GM10248 (cell line): Measurements from ENCODE around the gene RNASE1.
"Not testable (repeated sequence)": the region's sequence is repeated elsewhere in the genome, so short reads cannot be mapped to it uniquely, and the experiment has no call there.

Source experiments
- CTCF ChIA-PET: fragments of 300-600 bp; sonication (Branson Sonifier 250); formaldehyde crosslinking; extraction: SDS; loops from one replicate; lab custom pipeline; 2021; ENCODE audit warnings: antibody characterized with exemption; lab: Yijun Ruan, JAX
- POLR2A ChIA-PET: fragments of 350-650 bp; sonication (Branson Sonifier 250); formaldehyde crosslinking; extraction: SDS; loops from one replicate; lab custom pipeline; 2020; ENCODE audit warnings: antibody characterized with exemption; lab: Yijun Ruan, JAX
- DNase-seq: peaks from one replicate; pipeline ENCODE4 v3.0.0; 2012; ENCODE audit errors: extremely low spot score
- CTCF ChIP-seq: IDR thresholded peaks from 2 replicates; pipeline ENCODE4 v1.5.1; 2012; ENCODE audit warnings: mild to moderate bottlenecking, low read depth; ENCODE audit errors: extremely low read depth, missing control alignments, control extremely low read depth

Gene RNASE1

GRCh38 chr14:20820063-20820904 is 17.6 kb upstream of the RNASE1 start:
- TF ChIP-seq CTCF, result no peak
- CTCF ChIA-PET, result interaction anchor here (0.8 to 1.5 kb wide), 2 partner anchors 56 to 211 kb away, joined by 3 read pairs; no protein-coding TSS in a partner anchor
- POLR2A ChIA-PET, result no interaction called here
- no peak for DNase-seq

GRCh38 chr14:20818861-20819260 is 16.2 kb upstream of the RNASE1 start:
- POLR2A ChIA-PET, result no interaction called here
- CTCF ChIA-PET, result interaction anchor here (1.2 to 1.5 kb wide), 2 partner anchors 10 to 55 kb away, joined by 3 to 4 read pairs; no protein-coding TSS in a partner anchor
- no peak for TF ChIP-seq CTCF
- no peak for DNase-seq

- DNase-seq, CTCF ChIA-PET, POLR2A ChIA-PET: not testable (repeated sequence)
These were observed 13.3 kb upstream of the RNASE1 start for GRCh38 chr14:20815946-20816345.

- no peak for TF ChIP-seq CTCF
- ChIA-PET CTCF (interaction anchor here (0.9 kb wide), 1 partner anchor 45 kb away, joined by 3 read pairs; no protein-coding TSS in a partner anchor), POLR2A (no interaction called here)
- no peak for DNase-seq
These were observed 9.6 kb upstream of the RNASE1 start for GRCh38 chr14:20811986-20812975.

- no peak for TF ChIP-seq CTCF
- ChIA-PET CTCF (interaction anchor here (1.0 to 1.6 kb wide), 4 partner anchors 11 to 113 kb away, joined by 3 to 4 read pairs (median 3); no protein-coding TSS in a partner anchor), POLR2A (no interaction called here)
- no peak for DNase-seq
These were observed 7.3 kb upstream of the RNASE1 start for GRCh38 chr14:20809917-20810316.

GRCh38 chr14:20808162-20808483 is 5.5 kb upstream of the RNASE1 start:
- no peak for TF ChIP-seq CTCF
- POLR2A ChIA-PET, result no interaction called here
- CTCF ChIA-PET, result interaction anchor here (1.3 kb wide), 1 partner anchor 50 kb away, joined by 4 read pairs; no protein-coding TSS in a partner anchor
- DNase-seq, result no peak
